Ishikawa (cell line): ENCODE results near the gene C10orf105.

Experiments
- CEBPB ChIP-seq: IDR thresholded peaks from 2 replicates; pipeline ENCODE4 v1.6.1; 2012
- CREB1 ChIP-seq: IDR thresholded peaks from 2 replicates; pipeline ENCODE4 v1.6.1; 2012; ENCODE audit warnings: low read depth
- EGR1 ChIP-seq: IDR thresholded peaks from 2 replicates; pipeline ENCODE4 v1.6.1; 2012
- EP300 ChIP-seq: IDR thresholded peaks from 2 replicates; pipeline ENCODE4 v1.6.1; 2012; ENCODE audit warnings: borderline replicate concordance
- FOXM1 ChIP-seq: IDR thresholded peaks from 2 replicates; pipeline ENCODE4 v1.6.1; 2012; ENCODE audit warnings: low read depth, borderline replicate concordance
- MAX ChIP-seq: IDR thresholded peaks from 2 replicates; pipeline ENCODE4 v1.6.1; 2012
- NFIC ChIP-seq: IDR thresholded peaks from 2 replicates; pipeline ENCODE4 v1.6.1; 2012
- RAD21 ChIP-seq: IDR thresholded peaks from 2 replicates; pipeline ENCODE4 v1.6.1; 2012; ENCODE audit warnings: low read depth
- REST ChIP-seq: IDR thresholded peaks from 2 replicates; pipeline ENCODE4 v1.6.1; 2012; ENCODE audit warnings: low read depth, mild to moderate bottlenecking
- TAF1 ChIP-seq: IDR thresholded peaks from 2 replicates; pipeline ENCODE4 v1.6.1; 2012; ENCODE audit warnings: low read depth, mild to moderate bottlenecking
- TCF12 ChIP-seq: IDR thresholded peaks from 2 replicates; pipeline ENCODE4 v1.6.1; 2012; ENCODE audit warnings: low read depth
- TEAD4 ChIP-seq: IDR thresholded peaks from 2 replicates; pipeline ENCODE4 v1.6.1; 2012
- USF1 ChIP-seq: IDR thresholded peaks from 2 replicates; pipeline ENCODE4 v1.6.1; 2012
- YY1 ChIP-seq: IDR thresholded peaks from 2 replicates; pipeline ENCODE4 v1.6.1; 2012; ENCODE audit warnings: low read depth
- ZBTB7A ChIP-seq: IDR thresholded peaks from 2 replicates; pipeline ENCODE4 v1.6.1; 2012; ENCODE audit warnings: low read depth

The C10orf105 gene

GRCh38 chr10:71725249-71725648, 5.7 kb upstream of the C10orf105 start:
- TF ChIP-seq ZBTB7A, result no peak
- TF ChIP-seq FOXM1, result no peak
- TF ChIP-seq EP300, result no peak
- TF ChIP-seq EGR1, result no peak
- TF ChIP-seq TCF12, result no peak
- no peak for TF ChIP-seq YY1
- no peak for TF ChIP-seq USF1
- no peak for TF ChIP-seq MAX
- TF ChIP-seq RAD21, result no peak
- TF ChIP-seq CEBPB, result no peak

GRCh38 chr10:71724539-71724938, 5.0 kb upstream of the C10orf105 start:
- TF ChIP-seq FOXM1 (no peak), REST (no peak)

GRCh38 chr10:71723311-71723710, 3.7 kb upstream of the C10orf105 start:
- TF ChIP-seq FOXM1 (no peak), TCF12 (no peak), EGR1 (no peak), USF1 (no peak), MAX (no peak), CREB1 (no peak), TEAD4 (no peak), EP300 (no peak), NFIC (no peak), CEBPB (no peak), REST (no peak), RAD21 (no peak), YY1 (no peak), ZBTB7A (no peak), TAF1 (no peak)

- no peak for TF ChIP-seq REST
- no peak for TF ChIP-seq RAD21
- no peak for TF ChIP-seq TAF1
- no peak for TF ChIP-seq EGR1
- no peak for TF ChIP-seq MAX
- no peak for TF ChIP-seq EP300
- no peak for TF ChIP-seq ZBTB7A
Observed at GRCh38 chr10:71722849-71723248, 3.3 kb upstream of the C10orf105 start.

GRCh38 chr10:71721313-71721712, 1.7 kb upstream of the C10orf105 start:
- TF ChIP-seq USF1 (no peak), TCF12 (no peak), RAD21 (no peak), REST (no peak), EGR1 (no peak), YY1 (no peak), MAX (no peak), ZBTB7A (no peak), EP300 (no peak), TAF1 (no peak), TEAD4 (no peak), FOXM1 (no peak)
